Gastrocnemius medialis (tissue), 4 donors: Measurements from ENCODE around the gene EIF3I. TPM values are rescaled to one million over a fixed set of nuclear protein-coding genes. Genes with fewer than 3 reads are reported as not detected.

Experiments
- ATAC-seq, 2 donors: fragments of 150-250 bp; one replicate each; pipeline ENCODE4 v1.9.1; 2016
- DNase-seq, 2 donors: peaks; one replicate each; pipeline ENCODE4 v3.0.0-alpha.2; 2019
- H3K27ac ChIP-seq, 4 donors: fragments of 200-600 bp; sonication (generic); 1 replicate in 1 of 4; 2 replicates in 3 of 4; pipeline ENCODE4 v1.5.1; 2016 to 2018; ENCODE audit warnings: mild to moderate bottlenecking in 2 of 4, moderate library complexity in 1 of 4
- H3K27me3 ChIP-seq, 3 donors: fragments of 200-600 bp; sonication (generic) in 2 of 3; 1 replicate in 1 of 3; 2 replicates in 2 of 3; pipeline versions ENCODE4 v1.5.1 to v1.6.0; 2016 to 2019; ENCODE audit warnings: mild to moderate bottlenecking in 1 of 3, moderate library complexity in 1 of 3
- H3K36me3 ChIP-seq, 2 donors: fragments of 200-600 bp; sonication (generic) in 1 of 2; one replicate each; pipeline ENCODE4 v1.5.1; 2017 to 2018
- H3K4me1 ChIP-seq, 2 donors: fragments of 200-600 bp; sonication (generic) in 1 of 2; one replicate each; pipeline ENCODE4 v1.5.1; 2016 to 2017; ENCODE audit warnings: mild to moderate bottlenecking in 2 of 2
- H3K4me3 ChIP-seq, 4 donors: fragments of 200-600 bp; sonication (generic) in 3 of 4; 1 replicate in 1 of 4; 2 replicates in 3 of 4; pipeline ENCODE4 v1.5.1; 2016 to 2019; ENCODE audit warnings: mild to moderate bottlenecking in 2 of 4
- H3K9me3 ChIP-seq, 3 donors: fragments of 200-600 bp; sonication (generic) in 2 of 3; 1 replicate in 1 of 3; 2 replicates in 2 of 3; pipeline ENCODE4 v1.5.1; 2016 to 2019
- CTCF ChIP-seq, 5 experiments: fragments of 450-650 bp in 3 of 5; fragments of 200-600 bp in 2 of 5; sonication (generic) in 2 of 5; IDR thresholded peaks in 4 of 5; conservative IDR thresholded peaks in 1 of 5; 1 replicate in 4 of 5; 2 replicates in 1 of 5; pipeline ENCODE4 v1.5.1; 2016 to 2019; ENCODE audit warnings: antibody characterized with exemption in 5 of 5, mild to moderate bottlenecking in 3 of 5, moderate library complexity in 3 of 5
- POLR2A ChIP-seq, 2 donors: fragments of 450-650 bp; IDR thresholded peaks; one replicate each; pipeline ENCODE4 v1.6.1; 2017; ENCODE audit warnings: antibody characterized with exemption in 2 of 2, mild to moderate bottlenecking in 2 of 2, moderate library complexity in 2 of 2
- in situ Hi-C, 4 donors: fragments of 200-750 bp; cut with MboI; loops; one replicate each; pipeline versions ENCODE4 v1.15.0 to v1.8.0; 2017; ENCODE audit warnings: low sequenced_read_pairs in 4 of 4
- intact Hi-C: fragments of 100-400 bp; cut with DNase I; formaldehyde crosslinking; loops from one replicate; pipeline ENCODE4 v1.15.1; 2023; ENCODE audit warnings: low total_unique reads
- total RNA-seq, 4 donors: library from RNA; depleted of rRNA; stranded (reverse); fragments of >200 nt; gene quantifications; one replicate each; pipeline versions ENCODE4 v1.1.0 to v1.2.3, GENCODE V29; 2016

The EIF3I gene
- total RNA-seq, 4 donors from 2014 or later, result 211 to 294 (median 245) TPM

GRCh38 chr1:32221581-32221979 lies 627 bp upstream of the EIF3I start:
- H3K9me3 ChIP-seq, result no peaks in the 10 kb centered on the region
- H3K27me3 ChIP-seq, result no peaks in the 10 kb centered on the region
- H3K27ac ChIP-seq, result peak overlapping the region; percentile 87 to 97 (median 90)
- in situ Hi-C loops, result no loop called here
- TF ChIP-seq POLR2A (IDR thresholded peaks at IDR 0.05) (no peak), CTCF (IDR thresholded peaks at IDR 0.05 in 4 of 5, conservative IDR thresholded peaks at IDR 0.05 in 1 of 5) (no peak)
- ATAC-seq, result no peak
- intact Hi-C loops, result loop anchor here (10.0 kb wide), 1 partner anchor 117 kb away; the partner anchor contains the start of gene KPNA6
- H3K4me1 ChIP-seq, result peaks cover 23 to 28% of the 10 kb centered on the region in 2 donors
- DNase-seq, result no peak
- H3K4me3 ChIP-seq, result peak overlapping the region; percentile 71 to 99 (median 84)
- H3K36me3 ChIP-seq, result peaks cover 3 to 39% of the 10 kb centered on the region in 2 donors

- TF ChIP-seq POLR2A (IDR thresholded peaks at IDR 0.05) (no peak), CTCF (IDR thresholded peaks at IDR 0.05 in 4 of 5, conservative IDR thresholded peaks at IDR 0.05 in 1 of 5) (no peak)
- no peaks in the 10 kb centered on the region for H3K9me3 ChIP-seq
- ATAC-seq (no peak), DNase-seq (no peak)
- H3K4me3 ChIP-seq, result peak overlapping the region in 3 of 4 donors; percentile 72 to 99 (median 95)
- in situ Hi-C loops (no loop called here), intact Hi-C loops (loop anchor here (2.0 to 10.0 kb wide), 2 partner anchors 17 to 119 kb away; partner anchors contain the start of gene KPNA6)
- H3K27ac ChIP-seq, result peak overlapping the region; percentile 87 to 97 (median 90)
- peaks cover 3 to 58% of the 10 kb centered on the region in 2 donors for H3K36me3 ChIP-seq
- no peaks in the 10 kb centered on the region for H3K27me3 ChIP-seq
- peaks cover 23 to 28% of the 10 kb centered on the region in 2 donors for H3K4me1 ChIP-seq
Measured at GRCh38 chr1:32223683-32224082, 1.5 kb downstream of the EIF3I start.

GRCh38 chr1:32224285-32224684 lies 2.1 kb downstream of the EIF3I start:
- no peak for DNase-seq
- H3K4me3 ChIP-seq, result no peak overlapping the region
- in situ Hi-C loops, result no loop called here
- H3K36me3 ChIP-seq, result peaks cover 3 to 62% of the 10 kb centered on the region in 2 donors
- peak overlapping the region in 3 of 4 donors; percentile 87 to 97 (median 91) for H3K27ac ChIP-seq
- intact Hi-C loops, result loop anchor here (10.0 kb wide), 1 partner anchor 119 kb away; the partner anchor contains the start of gene KPNA6
- no peaks in the 10 kb centered on the region for H3K9me3 ChIP-seq
- H3K27me3 ChIP-seq, result no peaks in the 10 kb centered on the region
- H3K4me1 ChIP-seq, result peaks cover 23 to 28% of the 10 kb centered on the region in 2 donors
- ATAC-seq, result no peak
- TF ChIP-seq POLR2A (IDR thresholded peaks at IDR 0.05) (no peak), CTCF (IDR thresholded peaks at IDR 0.05 in 4 of 5, conservative IDR thresholded peaks at IDR 0.05 in 1 of 5) (no peak)

- no peak overlapping the region for H3K4me3 ChIP-seq
- in situ Hi-C loops, result no loop called here
- H3K27ac ChIP-seq, result no peak overlapping the region
- TF ChIP-seq POLR2A (IDR thresholded peaks at IDR 0.05) (no peak), CTCF (IDR thresholded peaks at IDR 0.05 in 4 of 5, conservative IDR thresholded peaks at IDR 0.05 in 1 of 5) (no peak)
- no peaks in the 10 kb centered on the region for H3K9me3 ChIP-seq
- peaks cover 3 to 12% of the 10 kb centered on the region in 2 donors for H3K4me1 ChIP-seq
- intact Hi-C loops, result loop anchor here (10.0 kb wide), 1 partner anchor 124 kb away; the partner anchor contains the start of gene KPNA6
- peaks cover 3 to 95% of the 10 kb centered on the region in 2 donors for H3K36me3 ChIP-seq
- ATAC-seq (no peak), DNase-seq (no peak)
- H3K27me3 ChIP-seq, result no peaks in the 10 kb centered on the region
Measured at GRCh38 chr1:32228771-32229170, 6.6 kb downstream of the EIF3I start.
